IMR-90 (cell line): ENCODE data around the gene MRPS18A. TPM values are rescaled to one million over a fixed set of nuclear protein-coding genes. Genes with fewer than 3 reads are reported as not detected.

Experiments
- ATAC-seq: fragments of 200-7000 bp; cut with Tn5 transposase; 2 replicates; pipeline ENCODE4 v1.9.1; 2020; ENCODE audit warnings: low read depth, mild to moderate bottlenecking, moderate library complexity
- BruUV-seq: library from RNA; stranded (reverse); fragments of 400-500 nt; replicated peaks from 2 replicates; lab custom pipeline; 2021; lab: Mats Ljungman, UMichigan
- CTCF ChIA-PET: fragments of 300-600 bp; formaldehyde crosslinking; extraction: SDS; loops from one replicate; lab custom pipeline; 2021; ENCODE audit warnings: antibody characterized with exemption; lab: Yijun Ruan, JAX
- POLR2A ChIA-PET: fragments of 300-600 bp; sonication (Branson Sonifier 250); formaldehyde crosslinking; loops from one replicate; lab custom pipeline; 2022; ENCODE audit warnings: antibody characterized with exemption; ENCODE audit not compliant: unreplicated experiment; lab: Charles Lee
- DNase-seq: peaks from one replicate; pipeline ENCODE4 v3.0.0; 2013
- H2AFZ ChIP-seq: replicated peaks from 2 replicates; pipeline ENCODE3; 2013; ENCODE audit warnings: low read length, mild to moderate bottlenecking; ENCODE audit not compliant: poor library complexity
- H2AK5ac ChIP-seq: 2 replicates; pipeline ENCODE4 v1.6.1; 2013; ENCODE audit warnings: low read depth, low read length, inconsistent platforms
- H2AK9ac ChIP-seq: replicated peaks from 2 replicates; pipeline ENCODE3; 2013; ENCODE audit warnings: mild to moderate bottlenecking, low read depth, low read length, moderate library complexity; ENCODE audit not compliant: poor library complexity
- H2BK120ac ChIP-seq: 2 replicates; pipeline ENCODE4 v1.6.1; 2013; ENCODE audit warnings: low read depth, low read length, inconsistent platforms
- H2BK15ac ChIP-seq: 3 replicates; pipeline ENCODE4 v1.6.1; 2013; ENCODE audit warnings: low read depth, low read length, inconsistent platforms
- H2BK20ac ChIP-seq: 2 replicates; pipeline ENCODE4 v1.6.1; 2013; ENCODE audit warnings: low read depth, mild to moderate bottlenecking, inconsistent platforms, low read length, moderate library complexity
- H2BK5ac ChIP-seq: 2 replicates; pipeline ENCODE4 v1.6.1; 2013; ENCODE audit warnings: mild to moderate bottlenecking, low read depth, low read length, inconsistent platforms; ENCODE audit not compliant: poor library complexity, severe bottlenecking
- H3K14ac ChIP-seq: replicated peaks from 2 replicates; pipeline ENCODE4 v1.6.1; 2013; ENCODE audit warnings: low read depth, low read length, inconsistent platforms
- H3K18ac ChIP-seq: 2 replicates; pipeline ENCODE4 v1.6.1; 2013; ENCODE audit warnings: low read depth, low read length, control low read depth
- H3K23ac ChIP-seq: 2 replicates; pipeline ENCODE4 v1.6.1; 2013; ENCODE audit warnings: low read depth, low read length, inconsistent platforms
- H3K27ac ChIP-seq: 2 replicates; pipeline ENCODE4 v1.5.1; 2013; ENCODE audit warnings: mild to moderate bottlenecking, control low read depth, low read length; ENCODE audit not compliant: insufficient read depth
- H3K27me3 ChIP-seq: 2 replicates; pipeline ENCODE4 v1.6.1; 2013; ENCODE audit warnings: low read length; ENCODE audit not compliant: control insufficient read depth, insufficient read depth
- H3K36me3 ChIP-seq: 2 replicates; pipeline ENCODE4 v1.6.1; 2013; ENCODE audit warnings: low read length, mixed read lengths; ENCODE audit not compliant: control insufficient read depth, insufficient read depth
- H3K4ac ChIP-seq: 2 replicates; pipeline ENCODE4 v1.6.1; 2013; ENCODE audit warnings: low read depth, low read length, inconsistent platforms
- H3K4me1 ChIP-seq: 2 replicates; pipeline ENCODE4 v1.6.1; 2013; ENCODE audit warnings: low read length, mixed read lengths; ENCODE audit not compliant: control insufficient read depth, insufficient read depth
- H3K4me2 ChIP-seq: 2 replicates; pipeline ENCODE4 v1.6.1; 2013; ENCODE audit warnings: low read depth, mild to moderate bottlenecking, control low read depth, low read length, moderate library complexity
- H3K4me3 ChIP-seq: 2 replicates; pipeline ENCODE4 v1.5.1; 2013; ENCODE audit warnings: low read depth, mild to moderate bottlenecking, control low read depth, low read length, moderate library complexity; ENCODE audit not compliant: insufficient read depth
- H3K56ac ChIP-seq: 2 replicates; pipeline ENCODE4 v1.6.1; 2013; ENCODE audit warnings: low read length, inconsistent platforms; ENCODE audit not compliant: insufficient read depth; ENCODE audit errors: extremely low read depth
- H3K79me1 ChIP-seq, 2 experiments: 2 replicates each; pipeline ENCODE4 v1.6.1; 2013; ENCODE audit warnings: low read length in 2 of 2, inconsistent platforms in 1 of 2, low read depth in 1 of 2
- H3K9ac ChIP-seq: 2 replicates; pipeline ENCODE4 v1.6.1; 2013; ENCODE audit warnings: low read depth, low read length, control low read depth
- H3K9me1 ChIP-seq: 2 replicates; pipeline ENCODE4 v1.6.1; 2013; ENCODE audit warnings: low read length, inconsistent platforms; ENCODE audit not compliant: insufficient read depth
- H3K9me3 ChIP-seq: 2 replicates; pipeline ENCODE4 v1.6.1; 2013; ENCODE audit warnings: low read length; ENCODE audit not compliant: control insufficient read depth, insufficient read depth
- H4K20me1 ChIP-seq: 2 replicates; pipeline ENCODE4 v1.6.1; 2013; ENCODE audit warnings: low read length, inconsistent platforms; ENCODE audit not compliant: insufficient read depth
- H4K5ac ChIP-seq: 2 replicates; pipeline ENCODE4 v1.6.1; 2013; ENCODE audit warnings: mild to moderate bottlenecking, low read depth, low read length, control low read depth
- H4K8ac ChIP-seq, 2 experiments: 2 replicates each; pipeline ENCODE4 v1.6.1; 2013; ENCODE audit warnings: low read depth in 2 of 2, low read length in 2 of 2, control low read depth in 1 of 2, inconsistent platforms in 1 of 2
- H4K91ac ChIP-seq: 2 replicates; pipeline ENCODE4 v1.6.1; 2013; ENCODE audit warnings: low read depth, low read length, inconsistent platforms; ENCODE audit not compliant: insufficient read depth
- BHLHE40 ChIP-seq: fragments of 150-350 bp; IDR thresholded peaks from 2 replicates; pipeline ENCODE4 v1.6.1; 2016; ENCODE audit warnings: mild to moderate bottlenecking, low read depth, low read length
- CHD1 ChIP-seq: IDR thresholded peaks from 2 replicates; pipeline ENCODE4 v1.6.1; 2012; ENCODE audit warnings: low read depth, low read length, improper control_type of control experiment
- FOS ChIP-seq: fragments of 150-350 bp; IDR thresholded peaks from 2 replicates; pipeline ENCODE4 v1.6.1; 2016; ENCODE audit warnings: low read depth, low read length
- MAFK ChIP-seq: IDR thresholded peaks from 2 replicates; pipeline ENCODE4 v1.6.1; 2012; ENCODE audit warnings: low read depth, low read length, improper control_type of control experiment
- MAZ ChIP-seq: IDR thresholded peaks from 2 replicates; pipeline ENCODE4 v1.6.1; 2012; ENCODE audit warnings: low read depth, mild to moderate bottlenecking, low read length, improper control_type of control experiment, moderate library complexity, borderline replicate concordance
- MXI1 ChIP-seq: IDR thresholded peaks from 2 replicates; pipeline ENCODE4 v1.6.1; 2012; ENCODE audit warnings: low read depth, mild to moderate bottlenecking, low read length, moderate library complexity, borderline replicate concordance
- POLR2A ChIP-seq: IDR thresholded peaks from 2 replicates; pipeline ENCODE4 v1.6.1; 2012; ENCODE audit warnings: mild to moderate bottlenecking, low read depth, low read length
- RAD21 ChIP-seq: IDR thresholded peaks from 2 replicates; pipeline ENCODE4 v1.6.1; 2012; ENCODE audit warnings: low read length, improper control_type of control experiment
- RCOR1 ChIP-seq: IDR thresholded peaks from 2 replicates; pipeline ENCODE4 v1.6.1; 2012; ENCODE audit warnings: mild to moderate bottlenecking, low read length, improper control_type of control experiment; ENCODE audit not compliant: insufficient replicate concordance
- SMC3 ChIP-seq: fragments of 150-350 bp; IDR thresholded peaks from 2 replicates; pipeline ENCODE4 v1.6.1; 2016; ENCODE audit warnings: low read depth, mild to moderate bottlenecking, antibody characterized with exemption, low read length, moderate library complexity
- WGBS, 2 experiments: methylation state at CpG; one replicate each; pipeline versions ENCODE4 v1.1.5 to v1.1.7; 2013; ENCODE audit warnings: missing lambda C conversion rate in 2 of 2; ENCODE audit not compliant: insufficient read length in 1 of 2; ENCODE audit errors: extremely low coverage in 2 of 2; 5-methylcytosine and 5-hydroxymethylcytosine counted together
- dilution Hi-C: fragments of 300-500 bp; cut with HindIII; formaldehyde crosslinking; loops from one replicate; pipeline ENCODE4 v1.14.3; 2018; ENCODE audit warnings: low sequenced_read_pairs; ENCODE audit not compliant: unreplicated experiment
- in situ Hi-C: fragments of 300-500 bp; cut with MboI; formaldehyde crosslinking; loops from 3 replicates; pipeline ENCODE4 v1.14.3; 2019; ENCODE audit warnings: low sequenced_read_pairs, inconsistent platforms, mixed read lengths
- intact Hi-C: fragments of 100-400 bp; cut with micrococcal nuclease; formaldehyde crosslinking; loops from 2 replicates; pipeline ENCODE4 v1.10.0; 2022
- polyA plus RNA-seq, 3 experiments: library from polyadenylated mRNA; depleted of rRNA; stranded (reverse); fragments of >200 nt; gene quantifications; 2 replicates each; pipeline ENCODE4 v1.2.3, GENCODE V29; 2012; ENCODE audit warnings: low replicate concordance in 1 of 3
- total RNA-seq: library from RNA; depleted of rRNA; stranded (reverse); fragments of >200 nt; gene quantifications from 2 replicates; pipeline ENCODE4 v1.2.3, GENCODE V29; 2012
- TF ChIP-seq, protein P1 (sequence below): conservative IDR thresholded peaks from 2 replicates; pipeline ENCODE4 v1.5.1; 2012; ENCODE audit warnings: mild to moderate bottlenecking, low read depth, low read length, improper control_type of control experiment
- TF ChIP-seq, protein P2 (sequence below): fragments of 150-350 bp; IDR thresholded peaks from 2 replicates; pipeline ENCODE4 v1.6.1; 2017; ENCODE audit warnings: mild to moderate bottlenecking, antibody characterized with exemption, low read length, low read depth
- TF ChIP-seq, protein P3 (sequence below): fragments of 150-350 bp; IDR thresholded peaks from 2 replicates; pipeline ENCODE4 v1.6.1; 2016; ENCODE audit warnings: low read depth, mild to moderate bottlenecking, low read length, moderate library complexity, borderline replicate concordance

The MRPS18A gene
- total and polyA plus RNA-seq, 2 of the 4 experiments (the other 2 are of a cell fraction), result 47.0 to 56.6 TPM

DNA sequence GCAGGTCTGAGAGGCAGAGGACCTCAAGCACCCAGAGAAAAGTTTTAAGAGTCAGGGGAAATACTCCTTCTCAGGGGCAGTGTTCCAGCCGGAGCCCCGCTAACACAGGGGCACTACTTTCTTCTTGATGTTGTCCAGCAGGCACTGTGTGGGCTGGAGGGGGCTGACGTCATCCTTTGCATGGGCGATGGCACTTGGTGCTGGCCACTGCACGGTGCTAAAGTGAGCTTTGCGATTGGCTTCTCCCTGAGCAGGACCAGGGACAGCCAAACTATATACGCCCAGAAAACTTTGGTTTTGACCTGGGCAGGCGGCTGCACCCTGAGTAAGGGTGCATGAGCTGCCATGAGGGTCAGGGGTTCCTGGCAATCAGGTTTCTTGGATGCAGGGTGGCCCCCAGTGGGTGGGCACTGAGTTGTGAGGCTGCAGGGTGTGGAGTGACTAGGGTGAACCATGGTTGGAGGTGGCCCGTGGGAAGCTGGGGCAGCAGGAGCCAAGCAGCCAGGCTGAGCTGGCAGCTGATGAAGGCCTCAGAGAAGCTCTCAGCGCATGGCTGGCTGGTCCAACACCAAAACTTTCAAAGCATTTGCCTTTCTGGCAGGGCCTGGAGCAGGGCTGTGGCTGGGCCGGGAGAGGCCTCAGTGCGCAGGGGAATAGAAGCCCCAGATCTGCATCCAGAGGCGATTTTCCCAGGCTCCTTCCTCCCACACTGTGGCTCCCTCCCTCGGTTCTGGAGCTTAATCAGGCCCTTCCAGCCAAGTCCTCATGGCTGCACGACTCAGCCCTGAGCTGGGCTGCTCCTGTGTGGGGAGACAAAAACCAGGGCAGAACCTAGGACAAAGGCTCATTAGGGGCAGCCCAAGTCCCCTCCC, 18.3 kb downstream of the MRPS18A start:
- H3K36me3 ChIP-seq, result peaks cover 26% of the 10 kb centered on the region
- WGBS, 2 experiments, result 41% methylated on average over 7 of the region's 15 CpGs; no CpG with 5 or more reads in 1 of the 2 experiments
- in situ Hi-C loops (loop anchor here (5.0 kb wide), 2 partner anchors 98 to 413 kb away; no protein-coding TSS in a partner anchor), intact Hi-C loops (loop anchor here (10.0 kb wide), 1 partner anchor 286 kb away; no protein-coding TSS in a partner anchor), dilution Hi-C loops (no loop called here)
- no peaks in the 10 kb centered on the region for H3K79me1 ChIP-seq
- no peak overlapping the region for H3K23ac ChIP-seq
- DNase-seq (peak; percentile 59), ATAC-seq (peak; percentile 43)
- no peak overlapping the region for H2BK15ac ChIP-seq
- H3K4ac ChIP-seq, result no peak overlapping the region
- no peak overlapping the region for H2AK5ac ChIP-seq
- no peak overlapping the region for H3K4me3 ChIP-seq
- H4K91ac ChIP-seq, result no peak overlapping the region; the same call in 1 of the 2 replicates
- BruUV-seq, result no TSS peak
- no peak overlapping the region for H3K14ac ChIP-seq
- peak overlapping the region; percentile 45 to 62; a peak in 2 of 4 replicates for H4K8ac ChIP-seq
- POLR2A ChIA-PET, result no interaction called here
- H3K27me3 ChIP-seq, result no peaks in the 10 kb centered on the region
- no peak overlapping the region for H3K18ac ChIP-seq
- no peaks in the 10 kb centered on the region for H3K9me3 ChIP-seq
- peaks cover 17% of the 10 kb centered on the region for H3K4me1 ChIP-seq
- H3K4me2 ChIP-seq, result no peak overlapping the region
- H2BK120ac ChIP-seq, result no peak overlapping the region
- H2BK5ac ChIP-seq, result no peak overlapping the region
- no peak overlapping the region for H3K56ac ChIP-seq
- 0 out of 2 replicates have a peak overlapping the region, but pooled peaks have one; percentile 32 for H3K9ac ChIP-seq
- no peak overlapping the region for H2AFZ ChIP-seq
- H4K20me1 ChIP-seq, result no peaks in the 10 kb centered on the region; the same call in 1 of the 2 replicates
- CTCF ChIA-PET, result interaction anchor here (0.5 to 0.7 kb wide), 2 partner anchors 24 to 412 kb away, joined by 3 to 6 read pairs; no protein-coding TSS in a partner anchor
- H3K27ac ChIP-seq, result no peak overlapping the region
- peak overlapping the region; percentile 53 for H2AK9ac ChIP-seq
- peaks cover 20% of the 10 kb centered on the region; the same call in 1 of the 2 replicates for H3K9me1 ChIP-seq
- H2BK20ac ChIP-seq, result no peak overlapping the region
- no peak overlapping the region for H4K5ac ChIP-seq
- TF ChIP-seq FOS (no peak), SMC3 (no peak), MAZ (no peak), RCOR1 (no peak), POLR2A (no peak), RAD21 (no peak), MAFK (no peak), CHD1 (no peak), BHLHE40 (no peak), MXI1 (no peak)
- TF ChIP-seq, protein P1, sequence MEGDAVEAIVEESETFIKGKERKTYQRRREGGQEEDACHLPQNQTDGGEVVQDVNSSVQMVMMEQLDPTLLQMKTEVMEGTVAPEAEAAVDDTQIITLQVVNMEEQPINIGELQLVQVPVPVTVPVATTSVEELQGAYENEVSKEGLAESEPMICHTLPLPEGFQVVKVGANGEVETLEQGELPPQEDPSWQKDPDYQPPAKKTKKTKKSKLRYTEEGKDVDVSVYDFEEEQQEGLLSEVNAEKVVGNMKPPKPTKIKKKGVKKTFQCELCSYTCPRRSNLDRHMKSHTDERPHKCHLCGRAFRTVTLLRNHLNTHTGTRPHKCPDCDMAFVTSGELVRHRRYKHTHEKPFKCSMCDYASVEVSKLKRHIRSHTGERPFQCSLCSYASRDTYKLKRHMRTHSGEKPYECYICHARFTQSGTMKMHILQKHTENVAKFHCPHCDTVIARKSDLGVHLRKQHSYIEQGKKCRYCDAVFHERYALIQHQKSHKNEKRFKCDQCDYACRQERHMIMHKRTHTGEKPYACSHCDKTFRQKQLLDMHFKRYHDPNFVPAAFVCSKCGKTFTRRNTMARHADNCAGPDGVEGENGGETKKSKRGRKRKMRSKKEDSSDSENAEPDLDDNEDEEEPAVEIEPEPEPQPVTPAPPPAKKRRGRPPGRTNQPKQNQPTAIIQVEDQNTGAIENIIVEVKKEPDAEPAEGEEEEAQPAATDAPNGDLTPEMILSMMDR, result no peak
- TF ChIP-seq, protein P2, sequence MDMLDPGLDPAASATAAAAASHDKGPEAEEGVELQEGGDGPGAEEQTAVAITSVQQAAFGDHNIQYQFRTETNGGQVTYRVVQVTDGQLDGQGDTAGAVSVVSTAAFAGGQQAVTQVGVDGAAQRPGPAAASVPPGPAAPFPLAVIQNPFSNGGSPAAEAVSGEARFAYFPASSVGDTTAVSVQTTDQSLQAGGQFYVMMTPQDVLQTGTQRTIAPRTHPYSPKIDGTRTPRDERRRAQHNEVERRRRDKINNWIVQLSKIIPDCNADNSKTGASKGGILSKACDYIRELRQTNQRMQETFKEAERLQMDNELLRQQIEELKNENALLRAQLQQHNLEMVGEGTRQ, result no peak
- TF ChIP-seq, protein P3, sequence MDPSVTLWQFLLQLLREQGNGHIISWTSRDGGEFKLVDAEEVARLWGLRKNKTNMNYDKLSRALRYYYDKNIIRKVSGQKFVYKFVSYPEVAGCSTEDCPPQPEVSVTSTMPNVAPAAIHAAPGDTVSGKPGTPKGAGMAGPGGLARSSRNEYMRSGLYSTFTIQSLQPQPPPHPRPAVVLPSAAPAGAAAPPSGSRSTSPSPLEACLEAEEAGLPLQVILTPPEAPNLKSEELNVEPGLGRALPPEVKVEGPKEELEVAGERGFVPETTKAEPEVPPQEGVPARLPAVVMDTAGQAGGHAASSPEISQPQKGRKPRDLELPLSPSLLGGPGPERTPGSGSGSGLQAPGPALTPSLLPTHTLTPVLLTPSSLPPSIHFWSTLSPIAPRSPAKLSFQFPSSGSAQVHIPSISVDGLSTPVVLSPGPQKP, result no peak
